B cell (primary cell): ENCODE data around the gene PMF1. TPM values are rescaled to one million over a fixed set of nuclear protein-coding genes. Genes with fewer than 3 reads are reported as not detected.
"Not testable (repeated sequence)": the region's sequence is repeated elsewhere in the genome, so short reads cannot be mapped to it uniquely, and the experiment has no call there.

Experiments used
- ATAC-seq: fragments of 200-7000 bp; cut with Tn5 transposase; one replicate; pipeline ENCODE4 v1.10.0; 2021; ENCODE audit warnings: low read depth, mild to moderate bottlenecking, moderate number of reproducible peaks, moderate library complexity
- CTCF ChIA-PET: fragments of 350-600 bp; sonication (Branson Sonifier 250); formaldehyde crosslinking; loops from one replicate; lab custom pipeline; 2021; ENCODE audit warnings: antibody characterized with exemption, inconsistent platforms; lab: Charles Lee
- POLR2A ChIA-PET: fragments of 350-600 bp; sonication (Branson Sonifier 250); formaldehyde crosslinking; loops from one replicate; lab custom pipeline; 2021; ENCODE audit warnings: antibody characterized with exemption; lab: Charles Lee
- DNase-seq: peaks from one replicate; pipeline ENCODE4 v3.0.0; 2013
- H2AFZ ChIP-seq: 2 replicates; pipeline ENCODE4 v1.6.1; 2012; ENCODE audit warnings: mild to moderate bottlenecking, low read depth, low read length; ENCODE audit not compliant: insufficient read depth, poor library complexity, severe bottlenecking
- H3K27ac ChIP-seq, 2 donors: 1 replicate in 1 of 2; 2 replicates in 1 of 2; pipeline ENCODE4 v1.5.1; 2012 to 2013; ENCODE audit warnings: low read length in 2 of 2, mild to moderate bottlenecking in 2 of 2, moderate library complexity in 1 of 2
- H3K27me3 ChIP-seq, 4 experiments: fragments of 200-600 bp in 1 of 4; sonication (generic) in 1 of 4; replicated peaks in 1 of 4; 1 replicate in 2 of 4; 2 replicates in 2 of 4; pipeline versions ENCODE4 v1.6.1 to v1.7.0; 2013 to 2016; ENCODE audit warnings: low read length in 3 of 4, mild to moderate bottlenecking in 2 of 4, mixed read lengths in 1 of 4, moderate library complexity in 1 of 4; ENCODE audit not compliant: insufficient read depth in 4 of 4, control insufficient read depth in 3 of 4; ENCODE audit errors: control extremely low read depth in 1 of 4
- H3K36me3 ChIP-seq, 2 experiments: replicated peaks in 1 of 2; 1 replicate in 1 of 2; 2 replicates in 1 of 2; pipeline versions ENCODE4 v1.6.1 to v1.7.1; 2013; ENCODE audit warnings: low read length in 1 of 2; ENCODE audit not compliant: insufficient read depth in 2 of 2, control insufficient read depth in 1 of 2; ENCODE audit errors: control extremely low read depth in 1 of 2, extremely low read depth in 1 of 2
- H3K4me1 ChIP-seq, 2 donors: fragments of 200-600 bp in 1 of 2; sonication (generic) in 1 of 2; 1 replicate in 1 of 2; 2 replicates in 1 of 2; pipeline versions ENCODE4 v1.5.1 to v1.6.1; 2013 to 2017; ENCODE audit warnings: low read length in 2 of 2; ENCODE audit not compliant: control insufficient read depth in 2 of 2, insufficient read depth in 2 of 2
- H3K4me2 ChIP-seq: replicated peaks from 2 replicates; pipeline ENCODE3; 2012; ENCODE audit warnings: mild to moderate bottlenecking, low read depth, low read length; ENCODE audit not compliant: poor library complexity, severe bottlenecking
- H3K4me3 ChIP-seq, 5 experiments: fragments of 200-600 bp in 1 of 5; sonication (generic) in 1 of 5; 1 replicate in 3 of 5; 2 replicates in 2 of 5; pipeline versions ENCODE4 v1.5.1 to v1.7.0; 2011 to 2016; ENCODE audit warnings: low read length in 4 of 5, mild to moderate bottlenecking in 4 of 5, low read depth in 2 of 5, control low read depth in 1 of 5, moderate library complexity in 1 of 5; ENCODE audit not compliant: insufficient read depth in 1 of 5; ENCODE audit errors: control extremely low read depth in 1 of 5, extremely low read depth in 1 of 5
- H3K79me2 ChIP-seq: fragments of 200-600 bp; sonication (generic); one replicate; pipeline ENCODE4 v1.6.0; 2016; ENCODE audit warnings: low read length; ENCODE audit not compliant: control insufficient read depth, insufficient read depth
- H3K9ac ChIP-seq: fragments of 200-600 bp; sonication (generic); 2 replicates; pipeline ENCODE4 v1.6.1; 2017; ENCODE audit warnings: mild to moderate bottlenecking, low read length, moderate library complexity
- H3K9me3 ChIP-seq, 3 donors: one replicate each; pipeline versions ENCODE4 v1.6.1 to v1.7.1; 2013; ENCODE audit warnings: low read length in 2 of 3; ENCODE audit not compliant: control insufficient read depth in 2 of 3, insufficient read depth in 1 of 3; ENCODE audit errors: control extremely low read depth in 1 of 3
- H4K20me1 ChIP-seq: 2 replicates; pipeline ENCODE4 v1.6.0; 2012; ENCODE audit warnings: mild to moderate bottlenecking, low read length; ENCODE audit not compliant: insufficient read depth, control insufficient read depth, poor library complexity, severe bottlenecking
- H3K27ac Mint-ChIP-seq: one replicate; pipeline ENCODE4 v1.8.0; 2021; ENCODE audit warnings: mixed read lengths
- H3K27me3 Mint-ChIP-seq: one replicate; pipeline ENCODE4 v1.8.0; 2021; ENCODE audit warnings: mixed read lengths
- H3K4me1 Mint-ChIP-seq: one replicate; pipeline ENCODE4 v1.8.0; 2021; ENCODE audit warnings: mixed read lengths
- H3K4me3 Mint-ChIP-seq: one replicate; pipeline ENCODE4 v1.8.0; 2021; ENCODE audit warnings: mixed read lengths
- H3K9me3 Mint-ChIP-seq: one replicate; pipeline ENCODE4 v1.8.0; 2022; ENCODE audit warnings: mixed read lengths; ENCODE audit not compliant: insufficient read depth
- CTCF ChIP-seq: fragments of 200-600 bp; IDR thresholded peaks from one replicate; pipeline ENCODE4 v1.8.0; 2022; ENCODE audit warnings: antibody characterized with exemption, mild to moderate bottlenecking
- EZH2 ChIP-seq: IDR thresholded peaks from 2 replicates; pipeline ENCODE4 v1.6.1; 2012; ENCODE audit warnings: borderline replicate concordance, low read depth, mild to moderate bottlenecking, moderate library complexity, low read length; ENCODE audit not compliant: insufficient read depth, poor library complexity, severe bottlenecking
- WGBS: methylation state at CpG from one replicate; pipeline ENCODE4 v1.1.5; 2013; ENCODE audit warnings: missing lambda C conversion rate; ENCODE audit not compliant: insufficient coverage; 5-methylcytosine and 5-hydroxymethylcytosine counted together
- intact Hi-C: fragments of 100-400 bp; cut with micrococcal nuclease; formaldehyde crosslinking; loops from one replicate; pipeline ENCODE4 v1.10.0; 2022
- polyA plus RNA-seq: library from polyadenylated mRNA; depleted of rRNA; stranded (reverse); fragments of >200 nt; gene quantifications from 2 replicates; pipeline ENCODE4 v1.2.3, GENCODE V29; 2012
- total RNA-seq, 2 donors: library from RNA; stranded (reverse); fragments of 120-200 nt in 1 of 2; gene quantifications; 1 replicate in 1 of 2; 2 replicates in 1 of 2; pipeline versions ENCODE4 v1.2.3 to v1.2.4, GENCODE V29; 2013 to 2022

Gene PMF1
- total and polyA plus RNA-seq, 2 donors (not counting 1 experiment from before 2014, with no cell fraction given), result 58.3 to 101 TPM

GRCh38 chr1:156177919-156178654, 34.7 kb upstream of the PMF1 start:
- intact Hi-C loops, result no loop called here
- H3K79me2 ChIP-seq, result no peaks in the 10 kb centered on the region
- CTCF ChIA-PET, result no interaction called here
- TF ChIP-seq EZH2 (no peak), CTCF (no peak)
- no peak overlapping the region for H3K9ac ChIP-seq
- POLR2A ChIA-PET, result no interaction called here
- ATAC-seq (no peak), DNase-seq (no peak)
- H3K27me3 ChIP-seq, result no peaks in the 10 kb centered on the region
- Mint-ChIP-seq H3K27ac (no peak overlapping the region), H3K9me3 (no peaks in the 10 kb centered on the region), H3K27me3 (no peaks in the 10 kb centered on the region), H3K4me1 (peaks cover 5% of the 10 kb centered on the region), H3K4me3 (no peak overlapping the region)
- H3K36me3 ChIP-seq, result peaks cover 0 to 6% of the 10 kb centered on the region in 2 experiments
- no peak overlapping the region for H2AFZ ChIP-seq
- 80% methylated on average over 7 of the region's 7 CpGs for WGBS
- H3K4me1 ChIP-seq, result no peaks in the 10 kb centered on the region
- H3K9me3 ChIP-seq, result no peaks in the 10 kb centered on the region
- H3K27ac ChIP-seq, result no peak overlapping the region
- no peak overlapping the region for H3K4me3 ChIP-seq
- H4K20me1 ChIP-seq, result no peaks in the 10 kb centered on the region
- H3K4me2 ChIP-seq, result no peak overlapping the region

GRCh38 chr1:156180471-156180870, 32.3 kb upstream of the PMF1 start:
- Histone ChIP-seq H3K9me3 (no peaks in the 10 kb centered on the region), H3K36me3 (peaks cover 0 to 3% of the 10 kb centered on the region in 2 experiments), H3K9ac (no peak overlapping the region), H2AFZ (no peak overlapping the region), H3K27me3 (no peaks in the 10 kb centered on the region), H4K20me1 (no peaks in the 10 kb centered on the region), H3K27ac (no peak overlapping the region), H3K4me3 (no peak overlapping the region), H3K4me1 (no peaks in the 10 kb centered on the region), H3K4me2 (no peak overlapping the region), H3K79me2 (no peaks in the 10 kb centered on the region)
- ATAC-seq (no peak), DNase-seq (no peak)
- POLR2A ChIA-PET, result no interaction called here
- Mint-ChIP-seq H3K27me3 (no peaks in the 10 kb centered on the region), H3K27ac (no peak overlapping the region), H3K4me3 (no peak overlapping the region), H3K4me1 (peaks cover 5% of the 10 kb centered on the region), H3K9me3 (no peaks in the 10 kb centered on the region)
- intact Hi-C loops, result no loop called here
- CTCF ChIA-PET, result no interaction called here
- WGBS, result 88% methylated on average over 1 of the region's 3 CpGs
- no peak for TF ChIP-seq CTCF

- POLR2A ChIA-PET, DNase-seq, H3K4me2 ChIP-seq, H3K4me1 ChIP-seq, H3K9me3 ChIP-seq, H3K27ac Mint-ChIP-seq, H4K20me1 ChIP-seq, intact Hi-C loops, H3K4me3 ChIP-seq, H3K27me3 Mint-ChIP-seq, H3K9ac ChIP-seq, H3K4me1 Mint-ChIP-seq, H3K27me3 ChIP-seq, H3K79me2 ChIP-seq, H3K27ac ChIP-seq, H2AFZ ChIP-seq, CTCF ChIA-PET, H3K9me3 Mint-ChIP-seq, ATAC-seq, H3K36me3 ChIP-seq, H3K4me3 Mint-ChIP-seq: not testable (repeated sequence)
- 95% methylated on average over 3 of the region's 8 CpGs for WGBS
Observed at GRCh38 chr1:156181391-156181924, 31.3 kb upstream of the PMF1 start.
